HG03432 (cell line): ENCODE data around the gene NR1H4.
"Not testable (repeated sequence)": the region's sequence is repeated elsewhere in the genome, so short reads cannot be mapped to it uniquely, and the experiment has no call there.

Experiments used
- ATAC-seq: cut with Tn5 transposase; IDR thresholded peaks from one replicate; pipeline ENCODE4 v1.9.1; 2021; ENCODE audit warnings: mild to moderate bottlenecking, moderate library complexity; ENCODE audit not compliant: unreplicated experiment

NR1H4 gene

GRCh38 chr12:100473716-100474150 is at the start of gene NR1H4:
NR1H4 (plus strand) TSS chr12:100473866; CDS start chr12:100493324, 19,458 bp downstream.
- no peak for ATAC-seq

DNA sequence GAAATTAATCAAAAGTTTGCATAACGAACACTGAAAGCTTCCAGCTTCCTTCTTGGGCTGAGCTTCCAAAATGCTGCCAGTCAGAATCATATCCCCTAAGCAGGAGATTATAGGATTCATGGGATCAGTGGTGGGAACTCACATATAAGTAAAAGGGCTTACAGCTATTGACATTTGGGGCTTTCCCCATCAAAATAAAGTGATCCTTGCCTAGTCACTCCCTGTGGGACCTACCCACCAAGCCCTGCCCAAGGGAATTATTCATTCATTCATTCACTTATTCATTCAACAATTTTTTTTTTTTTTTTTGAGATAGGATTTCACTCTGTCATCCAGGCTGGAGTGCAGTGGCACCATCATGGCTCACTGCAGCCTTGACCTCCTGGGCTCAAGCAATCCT is 47.5 kb upstream of the NR1H4 start:
- no peak for ATAC-seq

DNA sequence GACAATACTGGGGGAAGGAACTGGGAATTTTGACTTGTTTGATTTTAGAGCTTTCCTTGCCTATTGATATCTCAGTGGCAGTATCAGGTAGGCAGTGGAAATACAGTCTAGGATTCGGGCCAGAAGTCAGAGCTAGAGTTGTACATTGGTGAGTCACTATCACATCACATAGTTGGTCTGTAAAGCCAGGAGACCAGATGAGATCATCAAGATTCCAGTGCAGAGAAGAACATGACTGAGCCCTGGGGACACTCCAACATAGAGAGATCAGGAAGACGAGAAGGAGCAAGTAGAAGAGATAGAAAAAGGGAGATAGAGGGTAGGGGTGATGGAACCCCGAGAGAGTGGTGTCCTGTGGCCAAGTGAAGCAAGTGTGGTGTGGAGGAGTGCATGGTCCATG is 46.6 kb upstream of the NR1H4 start:
- ATAC-seq: no peak

DNA sequence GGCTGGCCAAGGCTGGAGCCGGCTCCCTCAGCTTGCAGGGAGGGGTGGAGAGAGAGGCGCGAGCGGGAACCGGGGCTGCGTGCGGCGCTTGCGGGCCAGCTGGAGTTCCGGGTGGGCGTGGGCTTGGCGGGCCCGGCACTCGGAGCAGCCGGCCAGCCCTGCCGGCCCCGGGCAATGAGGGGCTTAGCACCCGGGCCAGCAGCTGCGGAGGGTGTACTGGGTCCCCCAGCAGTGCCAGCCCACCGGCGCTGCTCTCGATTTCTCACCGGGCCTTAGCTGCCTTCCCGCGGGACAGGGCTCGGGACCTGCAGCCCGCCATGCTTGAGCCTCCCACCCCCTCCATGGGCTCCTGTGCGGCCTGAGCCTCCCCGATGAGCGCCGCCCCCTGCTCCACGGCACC is 43.4 kb upstream of the NR1H4 start:
- not testable (repeated sequence) for ATAC-seq

- no peak for ATAC-seq
These were observed 40.0 kb upstream of the NR1H4 start for GRCh38 chr12:100433701-100434100.

GRCh38 chr12:100434177-100434576 is 39.5 kb upstream of the NR1H4 start:
- no peak for ATAC-seq

DNA sequence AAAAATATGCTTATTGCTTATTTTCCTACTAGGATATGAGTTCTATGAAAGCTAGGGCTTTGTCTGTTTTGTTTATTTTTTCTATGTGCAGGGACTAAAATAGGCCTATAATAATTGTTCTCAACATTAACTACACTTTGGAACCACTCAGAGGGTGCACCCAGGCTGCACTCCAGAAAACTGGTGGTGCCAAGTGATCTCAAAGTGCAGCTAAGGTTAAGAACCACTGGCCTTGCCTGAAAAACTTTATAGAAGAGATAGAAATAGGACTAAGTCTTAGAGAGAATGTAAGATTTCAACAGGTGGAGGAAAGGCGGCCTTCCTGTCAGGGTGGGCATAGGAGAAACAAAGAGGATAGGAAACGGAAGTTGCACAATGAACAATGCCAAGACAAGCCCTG is 37.7 kb upstream of the NR1H4 start:
- ATAC-seq: no peak

DNA sequence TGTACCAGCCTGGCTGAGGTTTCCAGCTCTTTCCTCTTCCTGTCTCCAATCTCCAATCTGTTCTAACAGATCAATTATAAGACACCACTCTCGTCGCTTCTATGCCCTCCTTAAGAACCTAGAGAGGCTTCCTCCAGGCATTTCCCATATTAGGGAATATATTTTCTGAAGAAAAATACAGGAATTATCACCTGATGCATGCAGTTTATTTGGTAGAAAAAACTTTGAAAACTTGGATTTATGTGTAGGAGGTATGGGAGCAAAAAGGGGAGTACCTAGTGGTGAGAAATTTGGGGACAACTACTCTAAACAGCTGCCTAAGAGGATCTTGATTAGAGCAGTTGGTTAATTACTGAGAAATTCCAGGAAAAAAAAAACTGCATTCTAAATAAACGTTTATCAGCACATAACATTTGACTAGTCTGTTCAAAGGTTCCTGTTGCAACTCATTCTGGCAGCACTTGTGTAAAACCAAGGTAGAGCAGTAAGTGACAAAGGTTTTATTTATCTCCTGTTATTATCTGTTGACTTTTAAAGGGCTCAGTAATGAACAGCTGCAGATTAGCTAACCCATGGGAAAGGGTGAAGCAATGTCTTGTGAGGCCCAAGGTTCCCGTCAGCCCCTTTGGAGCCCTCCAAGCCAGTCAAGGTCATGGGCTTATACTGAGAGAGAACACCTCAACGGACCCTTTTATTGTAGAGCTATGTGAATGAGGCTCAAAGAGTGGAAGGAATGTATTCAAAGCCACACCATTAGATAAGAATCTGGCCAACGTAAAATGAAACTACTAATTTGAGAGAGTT is 36.4 kb upstream of the NR1H4 start:
- ATAC-seq: no peak

- ATAC-seq: no peak
These were observed 33.9 kb upstream of the NR1H4 start for GRCh38 chr12:100439797-100440196.

GRCh38 chr12:100442403-100442802 is 31.3 kb upstream of the NR1H4 start:
- ATAC-seq: no peak

GRCh38 chr12:100443434-100443833 is 30.2 kb upstream of the NR1H4 start:
- ATAC-seq: no peak

DNA sequence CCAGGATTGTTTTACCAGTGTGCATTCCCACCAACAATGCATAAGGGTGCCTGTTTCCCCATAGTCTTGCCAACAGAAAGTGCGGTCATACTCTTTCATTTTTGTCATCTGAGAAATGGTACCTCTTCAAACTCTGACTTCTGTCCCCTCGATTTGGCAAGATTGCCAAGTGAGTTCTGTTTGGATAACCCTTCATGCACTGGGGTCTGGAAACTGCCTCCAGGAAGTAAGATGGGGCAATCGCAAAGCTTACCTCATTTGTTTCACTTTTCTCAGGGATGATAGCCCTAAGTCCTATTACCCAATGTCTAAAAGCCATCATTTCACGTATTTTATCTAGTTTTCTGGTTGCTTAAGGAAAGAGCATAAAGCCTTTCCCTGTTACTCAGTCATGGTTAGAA is 28.6 kb upstream of the NR1H4 start:
- no peak for ATAC-seq

DNA sequence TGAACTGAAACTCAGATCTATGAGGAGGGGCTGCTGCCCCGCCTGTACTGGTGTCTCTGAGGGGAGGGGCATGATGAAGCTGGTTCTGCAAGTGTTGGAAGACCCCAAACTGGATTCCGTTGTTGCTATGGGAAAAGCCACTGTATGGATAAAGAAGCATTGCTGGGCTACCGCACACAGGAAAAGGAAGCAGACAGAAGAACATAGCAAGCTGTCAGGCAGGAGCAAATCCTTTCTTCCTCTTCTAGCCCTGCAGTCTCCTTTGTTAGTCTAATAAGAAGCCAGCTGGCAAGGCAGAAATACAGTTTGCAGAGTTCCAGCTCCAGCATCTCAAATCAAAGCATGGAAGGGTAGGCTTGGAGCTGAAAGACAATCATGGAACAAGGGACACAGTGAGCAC is 26.3 kb upstream of the NR1H4 start:
- ATAC-seq: no peak

DNA sequence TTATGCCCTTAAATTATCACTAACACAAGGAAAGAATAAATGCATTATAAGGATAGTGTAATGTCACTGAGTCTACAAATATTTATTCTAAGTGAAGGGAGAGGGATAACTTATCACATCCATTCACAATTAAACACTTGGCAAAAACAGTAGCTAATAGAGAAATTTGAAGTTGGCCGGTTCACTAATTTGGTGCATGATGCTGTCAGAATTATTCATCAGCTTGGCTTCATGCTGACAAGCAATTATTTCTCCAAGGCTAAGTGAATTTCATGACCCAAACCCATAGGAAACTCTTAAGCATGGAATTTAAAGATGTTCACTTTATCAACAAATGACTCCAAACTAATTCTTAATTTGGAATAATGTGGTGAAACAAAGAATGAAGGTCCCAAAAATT is 25.0 kb upstream of the NR1H4 start:
- ATAC-seq: no peak

DNA sequence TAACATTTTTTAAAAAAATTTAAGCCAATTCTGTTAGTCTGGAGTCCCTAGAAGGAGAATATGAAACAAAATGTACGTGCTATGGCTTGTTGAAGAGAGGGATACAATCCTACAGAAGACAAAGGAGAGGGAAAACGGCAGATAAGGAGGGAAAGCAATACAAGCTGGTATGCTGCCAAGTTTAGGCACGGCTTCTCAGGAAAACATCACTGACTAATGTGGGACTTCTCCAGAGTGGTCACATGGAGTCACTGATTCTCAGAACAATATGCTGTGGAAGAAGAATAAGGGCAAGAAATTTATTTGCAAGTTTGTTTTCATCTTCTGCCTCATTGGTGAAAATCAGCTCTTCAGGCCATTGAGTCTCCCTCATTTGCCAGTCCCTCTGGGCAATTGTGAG is 22.9 kb upstream of the NR1H4 start:
- no peak for ATAC-seq

- no peak for ATAC-seq
These were observed 19.7 kb upstream of the NR1H4 start for GRCh38 chr12:100453951-100454350.

DNA sequence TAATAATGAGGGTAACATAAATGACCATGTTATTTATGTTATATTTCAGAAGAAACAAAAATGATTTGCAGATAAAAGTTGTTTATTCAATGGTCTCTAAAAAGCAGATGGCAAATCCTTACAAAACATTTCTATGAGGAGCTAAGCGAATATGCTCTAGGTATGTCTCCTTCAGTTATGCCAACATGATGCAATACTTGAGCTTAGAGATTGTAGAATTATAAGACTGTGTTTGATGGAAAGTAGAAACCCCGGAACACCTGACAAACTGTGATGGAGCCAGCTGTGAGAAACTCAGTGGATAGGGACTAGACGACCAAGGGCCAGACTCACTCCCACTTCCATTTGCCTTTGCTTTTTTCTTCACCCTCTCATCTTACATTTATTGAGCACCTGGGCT is 17.8 kb upstream of the NR1H4 start:
- ATAC-seq: no peak

GRCh38 chr12:100458191-100458590 is 15.5 kb upstream of the NR1H4 start:
- ATAC-seq: no peak

DNA sequence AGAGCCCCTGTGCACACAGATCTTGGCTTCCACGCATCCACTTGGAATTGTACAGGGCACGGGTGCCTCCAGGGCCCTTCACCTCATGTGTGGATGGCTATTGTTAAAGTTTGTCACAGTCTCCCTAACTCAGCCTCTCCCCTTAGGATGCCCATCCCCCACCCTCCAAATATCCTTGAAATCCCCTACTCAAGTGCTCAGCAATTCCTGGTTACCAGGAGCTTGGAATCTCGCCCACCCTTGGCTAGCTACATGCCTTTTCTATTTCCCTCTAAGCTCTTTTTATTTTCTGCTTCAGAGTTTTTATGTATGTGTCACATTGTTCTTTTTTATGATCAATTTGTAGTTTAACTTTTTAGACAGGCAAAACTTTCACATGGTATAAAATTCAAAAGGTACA is 13.0 kb upstream of the NR1H4 start:
- no peak for ATAC-seq

- ATAC-seq: no peak
These were observed 12.2 kb upstream of the NR1H4 start for GRCh38 chr12:100461330-100461973.

DNA sequence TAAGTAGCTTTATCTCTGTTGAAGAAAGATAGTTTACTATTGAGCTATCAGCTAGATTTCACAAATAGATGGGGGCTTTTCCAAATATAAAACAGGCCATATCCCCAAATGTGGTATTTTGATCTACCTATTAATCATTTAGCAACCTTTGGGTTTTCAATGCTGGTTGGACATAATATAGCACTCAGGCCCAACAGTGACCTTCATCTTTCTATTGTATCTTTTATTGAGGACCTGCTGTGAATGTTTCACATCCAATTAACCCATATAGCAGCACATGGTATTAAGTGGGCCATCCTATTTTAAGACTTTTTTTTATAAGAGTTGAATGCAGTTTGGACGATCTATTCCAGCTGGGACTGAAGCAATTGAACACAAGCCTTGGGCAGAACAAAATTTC is 10.0 kb upstream of the NR1H4 start:
- ATAC-seq: no peak

GRCh38 chr12:100464529-100464928 is 9.1 kb upstream of the NR1H4 start:
- ATAC-seq: no peak

GRCh38 chr12:100468126-100468525 is 5.5 kb upstream of the NR1H4 start:
- ATAC-seq: no peak
